IPS-18c (cell line): ENCODE results near the gene NAPA.
A peak's percentile ranks its signal among the peaks of the same experiment; 100 is the strongest.

Experiments used
- H3K4me3 ChIP-seq: 2 replicates; pipeline ENCODE4 v1.7.0; 2013; ENCODE audit warnings: low read depth, mild to moderate bottlenecking, low read length, moderate library complexity; ENCODE audit not compliant: insufficient read depth
- H3K9me3 ChIP-seq: one replicate; pipeline ENCODE4 v1.6.1; 2013; ENCODE audit warnings: mild to moderate bottlenecking, low read length, moderate library complexity; ENCODE audit not compliant: control insufficient read depth, insufficient read depth

The NAPA gene

GRCh38 chr19:47514869-47515588 is at the start of gene NAPA:
NAPA (minus strand) TSS chr19:47515063; CDS start chr19:47514940, 123 bp downstream.
- peak within 1 kb of the TSS; percentile 98 for H3K4me3 ChIP-seq
- peaks cover 2% of the 10 kb centered on the region for H3K9me3 ChIP-seq

- Histone ChIP-seq H3K9me3 (no peaks in the 10 kb centered on the region), H3K4me3 (no peak overlapping the region)
Observed at GRCh38 chr19:47564081-47564480, 49.2 kb upstream of the NAPA start.

- Histone ChIP-seq H3K4me3 (no peak overlapping the region), H3K9me3 (no peaks in the 10 kb centered on the region)
Observed at GRCh38 chr19:47561440-47562057, 46.7 kb upstream of the NAPA start.

DNA sequence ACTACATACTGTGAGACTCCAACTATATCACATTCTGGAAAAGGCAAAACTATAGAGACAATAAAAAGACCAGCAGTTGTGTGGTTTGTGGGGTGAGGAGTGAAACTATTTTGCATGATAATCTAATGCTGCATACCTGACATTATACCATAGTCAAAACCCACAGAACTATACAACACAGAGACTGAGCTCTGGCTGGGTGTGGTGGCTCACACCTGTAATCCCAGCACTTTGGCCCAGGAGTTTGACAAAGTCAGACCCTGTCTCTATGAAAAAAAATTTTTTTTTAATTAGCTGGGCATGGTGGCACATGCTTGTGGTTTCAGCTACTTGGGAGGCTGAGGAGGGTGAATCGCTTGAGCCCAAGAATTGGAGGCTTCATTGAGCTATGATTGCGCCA is 46.1 kb upstream of the NAPA start:
- Histone ChIP-seq H3K4me3 (no peak overlapping the region), H3K9me3 (no peaks in the 10 kb centered on the region)

- no peaks in the 10 kb centered on the region for H3K9me3 ChIP-seq
- no peak overlapping the region for H3K4me3 ChIP-seq
Observed at GRCh38 chr19:47550129-47550528, 35.3 kb upstream of the NAPA start.

DNA sequence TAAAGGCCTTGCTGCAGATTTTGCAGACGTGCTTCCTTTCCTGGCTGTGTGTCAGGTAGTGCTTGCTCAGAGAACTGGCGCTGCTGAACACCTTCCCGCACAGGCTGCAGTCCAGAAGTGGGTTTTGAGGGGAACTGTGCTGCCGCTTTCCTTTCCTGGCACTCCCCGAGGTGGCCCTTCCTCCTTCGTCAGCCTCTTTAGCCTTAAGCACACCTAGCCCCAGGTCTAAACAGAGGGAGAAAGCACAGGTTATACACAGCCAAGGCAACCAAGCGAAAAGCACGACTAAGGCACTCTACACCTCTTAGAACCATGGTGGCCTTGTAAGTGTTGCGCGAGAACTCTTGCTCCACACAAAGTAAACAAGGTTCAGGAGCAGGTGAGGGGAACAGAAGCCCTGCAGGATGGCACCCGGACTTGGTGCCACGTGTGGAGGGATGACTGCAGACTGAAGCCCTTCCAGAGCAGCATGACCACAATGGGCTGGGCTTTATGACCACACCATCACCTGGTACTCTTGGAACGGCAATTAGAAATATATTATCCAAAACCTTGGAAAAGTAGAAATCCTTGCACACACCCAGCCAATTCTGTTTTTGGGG is 34.5 kb upstream of the NAPA start:
- Histone ChIP-seq H3K9me3 (no peaks in the 10 kb centered on the region), H3K4me3 (no peak overlapping the region)

DNA sequence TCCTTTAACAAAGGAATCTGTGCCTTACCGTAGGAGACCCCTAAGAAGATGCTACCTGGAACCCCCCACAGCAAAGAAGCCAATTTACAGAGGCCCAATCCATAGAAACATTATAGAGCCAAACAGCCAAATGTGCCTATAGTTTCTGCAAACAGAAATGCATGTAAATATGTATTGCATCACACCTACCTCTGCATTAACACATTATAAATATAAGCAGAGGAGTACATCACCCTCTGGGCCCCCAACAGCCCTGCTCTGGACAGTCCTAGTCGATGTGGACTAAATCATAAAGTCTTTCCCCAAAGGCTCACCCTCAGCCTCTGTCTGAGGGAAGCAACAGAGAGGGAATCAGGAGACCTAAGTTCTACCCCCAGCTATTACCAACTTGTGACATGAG is 32.3 kb upstream of the NAPA start:
- Histone ChIP-seq H3K4me3 (no peak overlapping the region), H3K9me3 (no peaks in the 10 kb centered on the region)

- Histone ChIP-seq H3K4me3 (no peak overlapping the region), H3K9me3 (no peaks in the 10 kb centered on the region)
Observed at GRCh38 chr19:47545061-47545948, 30.4 kb upstream of the NAPA start.

DNA sequence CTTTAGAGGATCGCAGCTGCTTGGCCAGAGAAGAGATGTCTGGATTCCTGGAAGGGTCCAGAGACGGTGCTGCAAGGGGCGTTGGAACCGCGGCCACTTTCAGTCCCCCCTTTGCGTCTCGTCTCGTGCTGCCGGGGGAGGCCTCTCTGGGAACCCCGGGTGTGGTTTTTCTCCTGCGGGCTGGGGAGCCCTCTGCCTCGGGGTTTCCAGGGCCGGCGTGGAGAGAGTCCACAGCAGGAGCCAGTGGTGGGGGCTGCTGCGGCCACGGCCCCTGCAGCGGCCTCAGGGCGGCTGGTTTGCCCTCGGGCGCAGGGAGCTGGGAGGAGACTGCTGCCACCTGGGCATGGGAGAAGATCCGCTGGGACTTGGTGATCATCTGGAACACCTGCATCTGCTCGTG is 29.6 kb upstream of the NAPA start:
- no peak overlapping the region for H3K4me3 ChIP-seq
- H3K9me3 ChIP-seq: no peaks in the 10 kb centered on the region

- no peaks in the 10 kb centered on the region for H3K9me3 ChIP-seq
Observed at GRCh38 chr19:47544075-47544474, 29.2 kb upstream of the NAPA start.

DNA sequence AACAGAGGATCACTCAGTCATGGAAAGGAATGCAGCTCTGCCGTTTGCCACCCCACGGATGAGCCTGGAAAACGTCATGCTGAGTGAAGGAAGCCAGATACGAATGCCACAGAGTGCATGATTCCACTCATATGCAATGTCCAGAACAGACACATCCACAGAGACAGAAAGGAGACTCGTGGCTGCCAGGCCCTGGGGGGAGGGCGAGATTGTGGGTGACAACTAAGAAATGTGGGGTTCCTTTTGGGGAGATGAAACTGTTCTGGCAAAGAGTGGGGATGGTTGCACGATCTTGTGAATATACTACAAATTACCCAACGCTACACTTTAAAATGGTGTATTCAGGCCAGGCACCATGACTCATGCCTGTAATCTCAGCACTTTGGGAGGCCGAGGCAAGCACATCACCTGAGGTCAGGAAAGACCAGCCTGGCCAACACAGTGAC is 27.2 kb upstream of the NAPA start:
- Histone ChIP-seq H3K4me3 (no peak overlapping the region), H3K9me3 (no peaks in the 10 kb centered on the region)

More at GRCh38 chr19:47544075-47544474, 29.2 kb upstream of the NAPA start:
- H3K4me3 ChIP-seq: no peak overlapping the region

GRCh38 chr19:47541518-47541917 is 26.7 kb upstream of the NAPA start:
- H3K4me3 ChIP-seq: no peak overlapping the region
- no peaks in the 10 kb centered on the region for H3K9me3 ChIP-seq

DNA sequence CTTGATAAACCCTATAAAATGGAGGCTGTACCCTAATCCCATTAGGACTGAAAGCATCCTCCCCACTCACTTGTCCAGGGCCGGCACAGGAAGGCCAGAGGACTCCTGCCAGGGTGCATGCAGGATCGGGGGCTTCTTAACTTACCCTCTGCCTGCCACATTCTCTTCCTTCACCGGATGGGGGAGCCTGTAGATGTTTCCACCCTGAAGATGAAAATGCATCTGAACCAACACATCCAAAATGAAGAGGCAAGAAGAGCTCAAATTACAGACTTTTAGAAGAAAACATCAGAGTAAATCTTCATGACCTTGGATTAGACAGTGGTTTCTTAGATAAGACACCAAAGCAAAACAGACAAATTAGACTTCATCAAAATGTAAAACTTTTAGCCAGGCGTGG is 25.9 kb upstream of the NAPA start:
- no peaks in the 10 kb centered on the region for H3K9me3 ChIP-seq
- no peak overlapping the region for H3K4me3 ChIP-seq

- Histone ChIP-seq H3K9me3 (no peaks in the 10 kb centered on the region), H3K4me3 (no peak overlapping the region)
Observed at GRCh38 chr19:47539747-47540311, 25.0 kb upstream of the NAPA start.

GRCh38 chr19:47538812-47539211 is 23.9 kb upstream of the NAPA start:
- Histone ChIP-seq H3K9me3 (no peaks in the 10 kb centered on the region), H3K4me3 (no peak overlapping the region)

GRCh38 chr19:47537493-47537892 is 22.6 kb upstream of the NAPA start:
- H3K4me3 ChIP-seq: no peak overlapping the region

GRCh38 chr19:47534628-47535027 is 19.8 kb upstream of the NAPA start:
- H3K4me3 ChIP-seq: no peak overlapping the region
- no peaks in the 10 kb centered on the region for H3K9me3 ChIP-seq

More at GRCh38 chr19:47537493-47537892, 22.6 kb upstream of the NAPA start:
- H3K9me3 ChIP-seq: no peaks in the 10 kb centered on the region
